Esophagus muscularis mucosa (tissue), 4 donors: ENCODE measurements around the gene HOXC10. TPM values are rescaled to one million over a fixed set of nuclear protein-coding genes. Genes with fewer than 3 reads are reported as not detected.

Experiments used
- DNase-seq: peaks from one replicate; pipeline ENCODE4 v3.0.0-alpha.2; 2017; ENCODE audit errors: extremely low spot score
- H3K27ac ChIP-seq, 4 donors: fragments of 200-600 bp; sonication (generic); replicated peaks in 1 of 4; 1 replicate in 3 of 4; 2 replicates in 1 of 4; pipeline ENCODE4 v1.5.1; 2016 to 2019; ENCODE audit warnings: mild to moderate bottlenecking in 1 of 4
- H3K27me3 ChIP-seq, 4 donors: fragments of 200-600 bp; sonication (generic); one replicate each; pipeline versions ENCODE4 v1.5.1 to v1.6.0; 2016 to 2019
- H3K36me3 ChIP-seq, 4 donors: fragments of 200-600 bp; sonication (generic); one replicate each; pipeline ENCODE4 v1.5.1; 2016 to 2019
- H3K4me1 ChIP-seq, 4 donors: fragments of 200-600 bp; sonication (generic); one replicate each; pipeline ENCODE4 v1.5.1; 2016 to 2019
- H3K4me3 ChIP-seq, 4 donors: fragments of 200-600 bp; sonication (generic); 1 replicate in 2 of 4; 2 replicates in 2 of 4; pipeline ENCODE4 v1.5.1; 2016 to 2019; ENCODE audit warnings: mild to moderate bottlenecking in 4 of 4, moderate library complexity in 1 of 4
- H3K9me3 ChIP-seq, 4 donors: fragments of 200-600 bp; sonication (generic); 1 replicate in 3 of 4; 2 replicates in 1 of 4; pipeline ENCODE4 v1.5.1; 2016 to 2019
- CTCF ChIP-seq, 3 experiments: fragments of 200-600 bp in 2 of 3; fragments of 450-650 bp in 1 of 3; sonication (generic) in 2 of 3; IDR thresholded peaks; one replicate each; pipeline ENCODE4 v1.5.1; 2017 to 2019; ENCODE audit warnings: antibody characterized with exemption in 3 of 3, mild to moderate bottlenecking in 2 of 3, moderate library complexity in 1 of 3
- EP300 ChIP-seq: sonication (generic); formaldehyde crosslinking; IDR thresholded peaks from one replicate; pipeline ENCODE4 v1.6.1; 2017; ENCODE audit warnings: antibody characterized with exemption
- POLR2A ChIP-seq: fragments of 450-650 bp; IDR thresholded peaks from one replicate; pipeline ENCODE4 v1.6.1; 2017; ENCODE audit warnings: antibody characterized with exemption, moderate library complexity, mild to moderate bottlenecking, low read depth
- POLR2AphosphoS5 ChIP-seq, 2 donors: sonication (generic); formaldehyde crosslinking; IDR thresholded peaks; one replicate each; pipeline ENCODE4 v1.6.1; 2017; ENCODE audit warnings: antibody characterized with exemption in 2 of 2
- WGBS: methylation state at CpG from one replicate; pipeline ENCODE4 v1.1.5; 2018; 5-methylcytosine and 5-hydroxymethylcytosine counted together
- intact Hi-C: fragments of 100-400 bp; cut with DNase I; formaldehyde crosslinking; loops from one replicate; pipeline ENCODE4 v1.15.1; 2023
- total RNA-seq, 4 donors: library from RNA; depleted of rRNA; stranded (reverse); fragments of >200 nt; gene quantifications; one replicate each; pipeline versions ENCODE4 v1.1.0 to v1.2.1, GENCODE V29; 2016

Gene HOXC10
- total RNA-seq, 4 donors from 2014 or later = not detected

- H3K4me1 ChIP-seq = peaks cover 19 to 38% (median 29%) of the 10 kb centered on the region in 4 donors
- intact Hi-C loops = no loop called here
- no peak for DNase-seq
- H3K27ac ChIP-seq = no peak overlapping the region
- H3K9me3 ChIP-seq = no peaks in the 10 kb centered on the region
- TF ChIP-seq POLR2A = no peak
- TF ChIP-seq EP300 = no peak
- TF ChIP-seq POLR2AphosphoS5 (IDR thresholded peaks at IDR 0.05) = no peak
- no peak for TF ChIP-seq CTCF (IDR thresholded peaks at IDR 0.05)
- no peak overlapping the region for H3K4me3 ChIP-seq
- peaks cover 6 to 100% (median 97%) of the 10 kb centered on the region in 4 donors for H3K27me3 ChIP-seq
- no peaks in the 10 kb centered on the region for H3K36me3 ChIP-seq
- WGBS = 42% methylated on average over 8 of the region's 8 CpGs
Measured at GRCh38 chr12:54001283-54002187, 16.6 kb downstream of the HOXC10 start.

- no peaks in the 10 kb centered on the region for H3K9me3 ChIP-seq
- no peak overlapping the region for H3K27ac ChIP-seq
- H3K4me3 ChIP-seq = no peak overlapping the region
- no peak for DNase-seq
- intact Hi-C loops = no loop called here
- peaks cover 6 to 100% (median 96%) of the 10 kb centered on the region in 4 donors for H3K27me3 ChIP-seq
- peaks cover 19 to 35% (median 27%) of the 10 kb centered on the region in 4 donors for H3K4me1 ChIP-seq
- 33% methylated on average over 17 of the region's 19 CpGs for WGBS
- no peaks in the 10 kb centered on the region for H3K36me3 ChIP-seq
- TF ChIP-seq POLR2A = no peak
- no peak for TF ChIP-seq CTCF (IDR thresholded peaks at IDR 0.05)
- no peak for TF ChIP-seq EP300
- TF ChIP-seq POLR2AphosphoS5 (IDR thresholded peaks at IDR 0.05) = no peak
Measured at GRCh38 chr12:54002278-54002914, 17.4 kb downstream of the HOXC10 start.

GRCh38 chr12:54002915-54003389 is 18.0 kb downstream of the HOXC10 start:
- Histone ChIP-seq H3K9me3 (no peaks in the 10 kb centered on the region), H3K27ac (no peak overlapping the region), H3K27me3 (peaks cover 6 to 100% (median 96%) of the 10 kb centered on the region in 4 donors), H3K4me3 (no peak overlapping the region), H3K4me1 (peaks cover 19 to 30% (median 24%) of the 10 kb centered on the region in 4 donors), H3K36me3 (no peaks in the 10 kb centered on the region)
- DNase-seq = no peak
- WGBS = 41% methylated on average over 19 of the region's 19 CpGs
- TF ChIP-seq POLR2AphosphoS5 (IDR thresholded peaks at IDR 0.05) (no peak), CTCF (IDR thresholded peaks at IDR 0.05) (no peak), POLR2A (no peak), EP300 (no peak)
- intact Hi-C loops = no loop called here

GRCh38 chr12:54003625-54004024 is 18.7 kb downstream of the HOXC10 start:
- 52% methylated on average over 3 of the region's 3 CpGs for WGBS
- peaks cover 19 to 30% (median 26%) of the 10 kb centered on the region in 4 donors for H3K4me1 ChIP-seq
- no peak overlapping the region for H3K4me3 ChIP-seq
- no peaks in the 10 kb centered on the region for H3K36me3 ChIP-seq
- H3K27ac ChIP-seq = no peak overlapping the region
- H3K9me3 ChIP-seq = no peaks in the 10 kb centered on the region
- TF ChIP-seq EP300 = no peak
- no peak for TF ChIP-seq POLR2A
- TF ChIP-seq CTCF (IDR thresholded peaks at IDR 0.05) = no peak
- no peak for TF ChIP-seq POLR2AphosphoS5 (IDR thresholded peaks at IDR 0.05)
- DNase-seq = no peak
- intact Hi-C loops = no loop called here
- peaks cover 6 to 100% (median 96%) of the 10 kb centered on the region in 4 donors for H3K27me3 ChIP-seq
